Skeletal muscle cell (primary cell): ENCODE results near the gene PEMT.

Experiments
- DNase-seq: peaks from one replicate; pipeline ENCODE4 v3.0.0-alpha.2; 2010; ENCODE audit warnings: low read depth
- H3K4me3 ChIP-seq: 2 replicates; pipeline ENCODE4 v1.5.1; 2011; ENCODE audit warnings: low read depth, mild to moderate bottlenecking, control low read depth, low read length, moderate library complexity

The PEMT gene

DNA sequence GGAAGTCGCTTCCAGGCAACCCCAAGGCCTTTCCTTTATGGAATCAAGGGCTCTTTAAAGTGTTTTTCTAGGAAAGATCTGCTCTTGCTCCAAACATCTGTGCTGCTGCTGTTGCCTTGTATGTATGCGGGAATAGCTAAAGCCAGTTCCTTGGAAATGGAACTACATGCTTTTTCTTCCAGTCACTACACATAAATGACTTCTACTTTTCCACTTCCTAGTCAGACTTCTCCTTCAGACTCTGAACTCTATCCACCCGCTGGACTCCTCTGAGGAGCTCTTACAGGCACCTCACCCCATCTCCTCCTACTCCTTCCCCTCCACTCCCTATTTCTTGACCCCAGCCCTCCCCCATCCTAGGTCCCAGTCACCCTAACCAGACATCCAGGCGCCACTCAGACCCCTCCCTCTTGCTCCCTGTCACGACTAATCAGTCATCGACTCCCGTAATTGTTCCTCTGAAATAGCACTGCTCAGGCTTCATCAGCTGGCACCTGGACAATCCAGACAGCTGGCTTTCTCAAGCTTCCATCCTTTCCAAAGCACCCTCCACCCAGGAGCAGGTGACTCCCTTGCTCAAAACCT is 15.0 kb upstream of the PEMT start:
- no peak overlapping the region for H3K4me3 ChIP-seq

DNA sequence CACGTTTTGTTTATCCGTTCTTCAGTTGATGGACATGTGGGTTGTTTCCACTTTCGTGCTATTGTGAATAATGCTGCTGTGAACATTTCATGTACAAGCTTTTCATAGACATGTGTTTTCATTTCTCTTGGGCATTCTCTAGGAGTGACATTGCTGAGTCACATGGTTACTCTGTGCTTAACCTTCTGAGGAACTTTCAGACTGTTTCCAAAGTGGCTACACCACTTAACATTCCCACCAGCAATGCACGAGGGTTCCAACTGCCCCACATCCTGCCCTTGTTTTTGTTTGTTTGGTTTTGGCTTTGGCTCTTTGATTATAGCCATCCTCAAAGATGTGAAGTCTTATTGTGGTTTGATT is 14.2 kb upstream of the PEMT start:
- no peak for DNase-seq
- no peak overlapping the region for H3K4me3 ChIP-seq

More for the DNA sequence above, 15.0 kb upstream of the PEMT start:
- DNase-seq, result no peak

DNA sequence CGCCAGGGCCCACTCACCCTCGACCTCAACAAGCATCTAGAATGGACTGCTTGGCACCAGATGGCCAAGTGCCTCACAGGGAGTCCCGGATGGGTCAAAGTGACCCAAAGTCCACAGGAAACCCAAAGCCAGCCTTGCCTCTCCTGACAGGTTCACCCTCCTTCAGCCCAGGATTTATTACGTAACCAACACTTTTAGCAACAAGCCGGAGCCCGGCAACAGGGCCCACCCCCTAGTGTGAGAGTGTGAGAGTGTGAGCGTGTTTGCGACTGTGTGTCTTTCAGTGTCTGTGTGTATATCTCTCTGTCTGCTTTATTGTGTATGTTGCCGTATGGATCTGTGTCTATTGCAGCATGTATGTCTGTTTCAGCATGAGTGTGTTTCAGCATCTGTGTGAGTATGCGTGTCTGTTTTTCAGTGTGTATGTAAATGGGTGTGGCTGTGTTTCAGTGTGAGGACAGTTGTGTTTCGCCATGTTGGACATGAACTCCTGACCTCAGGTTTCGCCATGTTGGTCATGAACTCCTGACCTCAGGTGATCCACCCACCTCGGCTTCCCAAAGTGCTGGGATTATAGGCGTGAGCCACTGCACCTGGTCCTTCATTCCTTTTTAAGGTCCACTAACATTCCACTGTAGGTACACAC is 13.7 kb upstream of the PEMT start:
- no peak for DNase-seq
- H3K4me3 ChIP-seq, result no peak overlapping the region

DNA sequence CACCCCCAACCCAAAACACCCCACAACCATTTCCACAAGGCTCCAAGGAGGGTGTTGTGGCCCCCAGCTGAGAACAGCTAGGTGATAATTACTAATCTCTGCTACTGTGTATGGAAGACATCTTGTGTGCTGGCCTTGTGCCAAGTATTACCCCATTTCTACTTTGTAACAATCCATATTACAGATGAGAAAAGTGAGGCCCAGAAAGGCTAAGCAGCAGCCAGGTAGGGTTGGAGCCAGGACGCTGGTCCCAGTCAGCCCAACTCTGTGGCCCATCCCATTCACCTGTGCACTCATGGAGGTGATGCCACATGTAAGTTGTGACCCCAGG is 12.4 kb upstream of the PEMT start:
- DNase-seq, result no peak
- no peak overlapping the region for H3K4me3 ChIP-seq

DNA sequence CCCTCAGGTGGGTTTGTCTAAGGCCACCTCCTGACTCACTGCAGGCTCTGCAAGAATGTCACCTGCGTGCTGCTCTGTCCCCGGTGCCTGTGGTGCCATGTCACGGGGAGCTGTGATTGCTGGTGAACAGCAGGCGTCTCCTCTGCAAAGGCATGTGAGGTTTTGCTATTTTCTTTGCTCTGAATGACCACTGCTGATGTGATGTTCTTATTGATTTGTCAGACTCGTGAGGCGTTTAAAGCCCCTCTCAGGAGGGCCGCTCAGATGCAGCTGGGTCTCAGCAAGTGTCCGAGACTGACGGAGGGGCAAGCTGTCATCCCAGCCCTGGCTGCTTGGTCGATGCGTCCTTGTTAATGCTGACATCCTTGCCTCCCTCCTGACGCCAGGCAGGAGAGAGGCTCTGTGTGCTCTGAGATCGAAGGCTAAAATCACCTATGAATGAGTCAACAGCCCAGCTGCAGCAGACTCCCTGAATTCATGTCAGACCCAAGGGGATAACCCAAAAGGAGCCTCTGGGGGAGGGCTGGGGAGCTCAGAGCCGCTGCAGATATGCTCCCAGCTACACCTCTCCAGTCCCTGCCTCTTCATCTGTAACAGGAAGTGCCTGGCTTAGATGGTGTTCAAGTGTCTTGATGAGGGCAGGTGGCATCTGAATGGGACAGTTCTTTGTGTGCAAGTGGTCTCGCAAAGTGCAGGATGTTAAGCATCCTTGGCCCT is 11.8 kb upstream of the PEMT start:
- no peak overlapping the region for H3K4me3 ChIP-seq
- no peak for DNase-seq

DNA sequence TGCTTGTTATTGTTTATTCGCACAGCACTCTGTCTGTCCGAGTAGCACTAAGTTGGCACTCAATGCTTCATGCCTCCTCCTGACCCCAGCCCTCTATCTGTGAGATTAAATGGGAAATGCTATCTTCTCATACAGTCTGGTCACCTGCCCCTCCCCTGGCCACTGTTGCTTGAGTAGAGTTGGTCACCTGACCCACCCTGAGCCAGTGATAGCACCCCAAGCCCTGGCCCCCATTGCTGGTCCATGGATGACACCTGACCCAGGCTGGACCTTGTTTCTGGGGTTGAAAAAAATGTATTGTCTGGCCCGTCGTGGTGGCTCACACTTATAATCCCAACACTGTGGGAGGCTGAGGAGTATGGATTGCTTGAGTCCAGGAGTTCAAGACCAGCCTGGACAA is 8.5 kb upstream of the PEMT start:
- DNase-seq, result no peak
- no peak overlapping the region for H3K4me3 ChIP-seq

DNA sequence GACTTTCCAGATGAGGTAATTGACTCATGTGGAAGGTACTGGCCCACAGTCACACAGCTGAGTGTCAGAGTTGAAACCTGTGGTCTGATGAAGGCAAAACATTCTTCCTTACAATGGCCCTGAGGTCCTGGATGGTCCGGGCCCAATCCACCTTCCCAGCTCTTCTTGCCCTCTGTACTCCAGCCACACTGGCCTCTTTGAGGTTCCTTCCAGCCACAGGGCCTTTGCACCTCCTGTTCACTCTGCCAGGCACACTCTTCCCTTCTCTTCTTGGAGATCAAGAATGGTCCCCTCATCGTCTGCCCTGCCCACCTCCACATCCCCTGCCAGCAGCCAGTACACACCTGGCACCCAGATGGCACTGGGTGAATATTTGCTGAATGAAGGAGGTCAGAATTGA is 6.5 kb upstream of the PEMT start:
- no peak overlapping the region for H3K4me3 ChIP-seq
- no peak for DNase-seq

DNA sequence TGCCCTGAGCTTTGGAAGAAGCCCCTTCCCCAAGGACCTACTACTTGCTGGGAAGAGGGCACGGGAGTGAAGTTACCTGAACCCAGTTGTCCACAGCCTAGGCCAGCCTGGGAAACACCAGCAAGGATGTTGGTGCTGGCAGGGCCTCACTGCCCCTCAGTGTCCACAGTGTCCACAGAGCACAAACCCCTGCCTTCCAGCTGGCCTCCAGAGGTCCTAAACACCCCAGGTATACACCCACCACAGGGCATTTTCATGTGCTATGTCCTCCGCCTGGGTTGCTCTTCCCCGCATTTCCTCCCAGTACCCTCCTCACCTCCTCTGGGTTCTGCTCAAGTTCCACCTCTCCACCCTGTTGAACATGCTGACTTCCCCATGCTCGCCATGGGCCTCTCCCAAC is 4.2 kb upstream of the PEMT start:
- no peak for DNase-seq
- H3K4me3 ChIP-seq, result no peak overlapping the region

DNA sequence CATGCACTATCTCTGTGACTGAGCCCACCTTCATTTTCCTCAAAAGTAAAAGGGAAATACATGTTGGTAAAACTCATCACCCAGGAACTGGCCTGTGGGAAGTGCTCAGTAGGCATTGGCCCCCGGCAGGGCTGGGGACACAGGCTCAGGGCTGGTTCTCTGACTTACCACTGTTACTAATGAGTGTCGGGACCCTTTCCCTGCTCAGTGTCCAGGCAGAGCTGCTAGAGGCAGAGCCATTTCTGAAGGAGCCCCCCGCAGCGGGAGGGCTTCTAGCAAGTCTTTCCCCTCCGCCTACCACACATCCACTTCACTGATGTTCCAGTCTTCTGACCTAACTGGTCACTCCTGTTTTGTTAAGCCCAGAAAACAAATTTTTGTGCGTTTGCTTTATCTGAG is 1.7 kb upstream of the PEMT start:
- DNase-seq, result no peak
- H3K4me3 ChIP-seq, result no peak overlapping the region

DNA sequence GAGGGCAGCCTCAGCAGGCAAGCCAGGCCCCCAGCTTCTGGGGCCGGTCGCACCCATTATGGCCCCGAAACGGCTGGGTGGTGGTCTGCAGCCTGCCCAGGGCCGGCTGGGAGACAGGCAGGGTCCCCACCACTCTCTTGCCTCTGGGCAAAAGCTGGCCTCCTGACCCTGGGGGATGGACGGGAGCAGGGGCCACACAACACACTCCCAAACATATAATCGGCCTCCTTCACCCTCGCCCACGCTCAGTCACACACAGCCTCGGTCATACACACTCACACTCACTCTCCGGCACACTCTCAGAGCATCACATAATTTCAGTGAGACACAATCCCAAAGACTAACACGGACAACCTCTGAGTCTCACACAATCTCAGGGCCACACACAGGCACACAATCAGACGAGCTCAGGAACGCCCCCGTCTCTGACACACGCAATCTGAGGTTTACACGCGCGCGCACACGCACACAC is 589 bp downstream of the PEMT start:
- H3K4me3 ChIP-seq, result peak overlapping the region; percentile 80

DNA sequence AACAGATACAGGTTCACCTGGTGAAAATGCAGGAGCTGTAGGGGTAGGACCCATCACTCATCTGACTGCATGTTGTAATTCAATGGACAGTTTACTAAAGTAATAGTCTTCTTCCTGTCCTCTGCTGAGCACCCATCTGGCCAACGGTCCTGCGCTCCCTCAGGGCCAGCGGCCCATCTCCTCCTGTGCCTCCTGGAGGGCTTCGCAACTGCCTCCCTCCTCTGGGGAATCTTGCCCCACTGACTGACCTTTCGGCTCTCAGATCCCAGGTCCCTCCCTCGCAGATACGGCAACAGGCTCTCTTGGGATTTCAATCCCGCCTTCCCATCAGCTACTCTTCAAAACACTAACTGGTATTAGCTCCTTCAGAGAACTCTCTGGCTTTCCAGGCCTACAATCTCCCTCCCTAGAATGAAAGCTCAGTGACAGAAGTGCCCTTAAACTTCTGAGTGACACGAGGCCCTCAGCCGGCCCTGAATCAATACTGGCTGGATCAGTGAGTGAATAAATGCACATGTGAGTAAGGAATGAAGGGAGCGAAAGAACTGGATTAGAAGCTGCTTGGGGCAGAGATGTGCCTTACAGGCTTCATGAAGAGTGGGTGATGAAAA is 1.3 kb downstream of the PEMT start:
- peak overlapping the region; percentile 80 for H3K4me3 ChIP-seq
- no peak for DNase-seq

More for the DNA sequence above, 589 bp downstream of the PEMT start:
- no peak for DNase-seq

DNA sequence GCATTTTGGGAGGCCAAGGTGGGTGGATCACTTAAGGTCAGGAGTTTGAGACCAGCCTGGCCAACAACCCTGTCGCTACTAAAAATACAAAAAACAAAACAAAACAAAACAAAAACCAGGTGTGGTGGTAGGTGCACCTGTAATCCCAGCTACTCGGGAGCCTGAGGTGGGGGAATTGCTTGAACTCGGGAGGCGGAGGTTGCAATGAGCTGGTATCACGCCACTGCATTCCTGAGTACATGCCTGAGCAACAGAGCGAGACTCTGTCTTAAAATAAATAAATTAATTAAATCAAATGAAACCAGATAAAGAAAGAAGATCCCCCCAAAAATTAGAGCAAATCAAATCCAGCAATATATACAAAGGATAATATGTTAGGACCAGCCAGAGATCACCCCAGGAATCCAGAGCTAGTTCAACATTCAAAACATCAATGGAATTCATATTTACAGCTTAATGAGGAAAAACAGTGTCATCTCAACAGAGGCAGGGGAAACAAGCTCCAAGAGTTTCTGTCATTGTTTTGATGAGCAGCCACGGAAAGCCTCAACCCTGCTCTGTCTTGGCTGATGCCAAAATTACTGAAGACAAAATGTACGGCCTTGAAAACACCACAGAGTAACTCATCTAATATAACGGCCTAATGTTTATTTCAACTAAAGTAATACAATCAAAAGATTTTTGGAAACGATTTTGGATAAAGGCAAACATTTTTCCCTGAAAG is 3.7 kb downstream of the PEMT start:
- no peak for DNase-seq
- no peak overlapping the region for H3K4me3 ChIP-seq

DNA sequence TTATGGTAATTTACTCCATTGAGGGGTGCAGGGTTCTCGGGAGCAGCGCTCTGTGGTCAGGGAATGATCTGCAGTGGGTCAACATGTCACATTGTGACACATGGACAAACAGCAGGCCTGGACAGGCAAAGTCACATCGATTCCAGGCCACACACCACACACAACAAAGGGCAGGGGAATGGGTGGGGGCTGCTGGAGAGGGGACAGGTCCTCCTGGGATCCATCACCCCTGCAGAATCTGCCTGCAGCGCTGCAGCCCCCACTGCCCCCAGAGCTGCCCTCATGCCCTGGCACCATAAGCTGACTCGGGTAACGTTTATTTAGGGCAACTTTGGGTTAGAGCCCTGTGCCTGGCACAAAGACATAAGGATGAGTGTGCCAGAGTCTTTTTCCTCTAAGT is 9.1 kb downstream of the PEMT start:
- H3K4me3 ChIP-seq, result no peak overlapping the region
- DNase-seq, result no peak

DNA sequence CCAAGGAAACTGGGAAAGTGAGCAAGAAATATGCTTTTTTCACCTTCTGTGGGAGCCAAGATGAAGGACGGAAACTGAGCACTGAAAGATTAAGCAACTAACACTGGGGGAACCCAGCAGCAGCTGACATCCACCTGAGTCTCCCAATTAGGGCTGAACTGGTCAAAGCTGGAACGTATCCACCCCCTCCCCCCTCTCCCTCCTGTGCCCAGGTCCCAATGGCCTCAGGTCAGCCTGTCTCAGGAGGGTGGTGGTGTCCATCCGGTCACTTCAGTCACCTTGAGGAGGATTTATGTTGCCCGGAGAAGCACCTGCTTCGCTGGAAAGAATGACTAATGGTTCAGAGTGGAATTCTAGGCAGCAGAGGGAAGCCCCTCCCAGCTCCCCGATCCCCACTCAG is 10.0 kb downstream of the PEMT start:
- no peak for DNase-seq
- H3K4me3 ChIP-seq, result no peak overlapping the region

DNA sequence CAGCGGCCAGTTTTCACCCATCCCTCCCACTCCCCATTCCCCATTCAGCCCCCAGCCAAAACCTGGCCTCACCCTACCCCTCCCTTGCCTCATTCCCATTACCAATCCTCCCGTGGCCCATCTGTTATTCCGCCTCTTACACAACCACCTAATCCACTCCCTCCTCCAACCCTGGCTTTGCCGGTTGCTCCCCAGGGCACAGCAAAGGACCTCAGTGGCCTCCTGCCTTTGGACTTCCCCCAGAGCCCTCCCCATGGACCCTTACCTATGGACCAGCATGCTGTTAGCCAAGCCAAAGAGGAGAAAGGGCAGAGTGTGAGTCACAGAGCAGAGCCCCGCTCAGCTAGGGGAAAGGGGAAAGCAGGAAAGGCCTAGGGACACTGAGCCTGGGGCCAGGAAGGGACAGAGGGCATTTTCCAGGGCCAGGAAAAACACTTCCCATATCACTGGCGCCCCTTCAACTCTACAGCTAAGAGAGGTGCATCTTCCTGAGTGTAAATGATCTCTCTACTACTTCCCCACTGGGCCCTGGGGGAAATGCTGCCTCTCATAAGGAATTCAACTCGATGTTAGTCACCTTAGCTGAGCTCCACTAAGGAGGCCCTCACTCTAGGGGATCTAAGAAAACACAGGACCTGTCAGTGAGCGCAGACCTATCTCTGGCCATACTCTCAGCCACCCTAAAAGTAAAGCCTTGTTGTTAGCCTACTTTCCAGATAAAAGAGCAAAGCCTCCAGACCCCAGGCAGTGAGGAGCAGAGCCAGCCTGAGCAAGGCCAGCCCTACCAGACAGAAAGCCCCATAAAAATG is 10.6 kb downstream of the PEMT start:
- no peak for DNase-seq
- H3K4me3 ChIP-seq, result no peak overlapping the region

DNA sequence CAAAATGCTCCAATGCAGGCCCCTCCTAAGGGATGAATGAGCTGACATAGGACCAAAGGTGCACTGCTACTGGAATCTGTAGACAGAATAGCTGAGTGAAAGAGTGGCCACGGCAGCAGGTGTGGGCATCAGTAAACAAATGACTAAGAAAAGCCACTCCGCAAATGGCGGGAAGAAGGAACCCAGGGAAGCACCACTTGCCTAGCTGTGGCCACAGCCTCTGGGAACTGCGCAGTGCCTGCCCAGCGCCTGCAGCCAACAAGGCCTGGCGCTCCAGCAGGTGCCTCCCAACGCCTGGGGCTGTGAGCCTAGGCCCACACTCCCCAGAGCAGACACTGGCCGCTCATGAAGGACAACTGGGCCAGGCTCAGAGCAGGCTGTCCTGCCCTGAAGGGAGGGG is 11.8 kb downstream of the PEMT start:
- H3K4me3 ChIP-seq, result no peak overlapping the region
- no peak for DNase-seq

DNA sequence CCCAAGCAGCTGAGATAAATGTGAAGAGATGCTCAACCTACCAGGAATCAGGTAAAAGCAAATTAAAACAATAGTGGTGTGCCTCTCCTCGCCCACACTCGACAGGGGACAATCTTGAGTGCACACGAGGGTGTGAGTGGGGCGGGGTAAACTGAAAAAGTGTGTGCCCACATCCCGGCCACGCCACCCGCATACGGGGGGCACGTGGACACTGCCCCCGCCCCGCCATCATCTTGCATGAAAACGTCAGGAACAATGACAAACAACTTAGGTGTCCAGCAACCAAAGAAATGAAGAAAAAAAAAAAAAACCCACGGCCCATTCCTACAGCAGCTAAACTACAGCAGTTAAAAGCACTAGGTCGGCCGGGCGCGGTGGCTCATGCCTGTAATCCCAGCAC is 14.1 kb downstream of the PEMT start:
- H3K4me3 ChIP-seq, result no peak overlapping the region
- no peak for DNase-seq

DNA sequence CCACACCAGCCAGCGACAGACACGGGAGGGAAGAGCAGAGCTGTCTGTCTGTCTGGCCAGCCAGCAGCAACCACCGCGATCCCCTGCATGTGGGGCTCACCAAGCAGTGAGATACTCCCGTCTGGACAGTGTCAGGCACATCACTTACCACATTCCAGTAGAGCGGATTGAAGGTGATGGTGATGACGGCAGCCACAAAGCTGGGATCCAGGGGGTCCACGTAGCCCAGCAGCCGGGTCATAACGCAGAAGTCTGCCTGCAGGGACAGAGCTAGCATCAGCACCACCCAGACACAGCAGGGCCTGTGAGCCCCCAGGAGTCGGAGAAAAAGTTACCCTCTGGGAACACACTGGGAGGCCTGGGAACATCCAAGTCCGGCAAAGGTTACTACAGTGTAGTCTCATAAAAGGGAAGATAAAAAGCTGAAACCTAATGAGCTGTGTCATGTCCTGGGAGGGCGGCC is 14.7 kb downstream of the PEMT start:
- H3K4me3 ChIP-seq, result no peak overlapping the region
- DNase-seq, result no peak
